HepG2 (cell line): ENCODE data around the gene IRX4. TPM values are rescaled to one million over a fixed set of nuclear protein-coding genes. Genes with fewer than 3 reads are reported as not detected.
A peak's percentile ranks its signal among the peaks of the same experiment; 100 is the strongest.

ENCODE experiments used
- ATAC-seq: fragments of 200-7000 bp; cut with Tn5 transposase; 3 replicates; pipeline ENCODE4 v1.9.1; 2020; ENCODE audit warnings: mild to moderate bottlenecking, moderate library complexity
- Bru-seq: library from RNA; stranded (reverse); fragments of 400-500 nt; gene quantifications from one replicate; lab custom pipeline; 2021; lab: Mats Ljungman, UMichigan
- BruChase-seq, 2 experiments: library from RNA; stranded (reverse); fragments of 400-500 nt; gene quantifications; one replicate each; lab custom pipeline; 2021; lab: Mats Ljungman, UMichigan
- BruUV-seq: library from RNA; stranded (reverse); fragments of 400-500 nt; replicated peaks from 2 replicates; lab custom pipeline; 2021; lab: Mats Ljungman, UMichigan
- CTCF ChIA-PET: fragments of 300-600 bp; formaldehyde crosslinking; extraction: SDS; loops from one replicate; lab custom pipeline; 2021; ENCODE audit warnings: low total read pairs, inconsistent platforms, low intra/inter-chr PET ratio; lab: Yijun Ruan, JAX
- POLR2A ChIA-PET: fragments of 350-600 bp; sonication (Branson Sonifier 250); formaldehyde crosslinking; loops from one replicate; lab custom pipeline; 2020; ENCODE audit warnings: antibody characterized with exemption, inconsistent platforms; lab: Yijun Ruan, JAX
- DNase-seq: peaks from one replicate; pipeline ENCODE4 v3.0.0-alpha.2; 2015; ENCODE audit warnings: low spot score
- FAIRE-seq: peaks from 3 replicates; lab custom pipeline; 2011; peaks lifted over from hg19 to GRCh38; lab: Jason Lieb, UNC
- H2AFZ ChIP-seq: one replicate; pipeline ENCODE4 v1.6.1; 2011; ENCODE audit warnings: low read length, inconsistent platforms
- H3K27ac ChIP-seq: fragments of 300-600 bp; 3 replicates; pipeline ENCODE4 v1.8.0; 2011; ENCODE audit warnings: mixed run types, mild to moderate bottlenecking, mixed read lengths, low read length, inconsistent platforms; ENCODE audit not compliant: insufficient read depth; ENCODE audit errors: extremely low read length
- H3K27me3 ChIP-seq, 2 experiments: fragments of 200-600 bp in 1 of 2; 2 replicates in 1 of 2; 3 replicates in 1 of 2; pipeline versions ENCODE4 v1.6.0 to v1.8.0; 2011; ENCODE audit warnings: low read length in 2 of 2, mild to moderate bottlenecking in 2 of 2, moderate library complexity in 2 of 2, inconsistent platforms in 1 of 2; ENCODE audit not compliant: insufficient read depth in 2 of 2, control insufficient read depth in 1 of 2
- H3K36me3 ChIP-seq, 2 experiments: fragments of 200-600 bp in 1 of 2; replicated peaks in 1 of 2; 2 replicates in 1 of 2; 3 replicates in 1 of 2; pipeline versions ENCODE4 v1.5.1 to v1.8.0; 2011; ENCODE audit warnings: low read length in 2 of 2, inconsistent platforms in 1 of 2; ENCODE audit not compliant: insufficient read depth in 2 of 2, control insufficient read depth in 1 of 2
- H3K4me1 ChIP-seq: 2 replicates; pipeline ENCODE4 v1.5.1; 2012; ENCODE audit warnings: low read length, inconsistent platforms; ENCODE audit not compliant: insufficient read depth
- H3K4me2 ChIP-seq: 2 replicates; pipeline ENCODE4 v1.6.0; 2011; ENCODE audit warnings: low read depth, low read length, inconsistent platforms
- H3K4me3 ChIP-seq, 3 experiments: fragments of 200-600 bp in 1 of 3; sonication (generic), shearing (Covaris generic) in 1 of 3; replicated peaks in 1 of 3; 2 replicates each; pipeline ENCODE4 v1.5.1; 2011 to 2016; ENCODE audit warnings: low read length in 3 of 3, inconsistent platforms in 2 of 3, low read depth in 2 of 3, mild to moderate bottlenecking in 2 of 3, control low read depth in 1 of 3, mixed read lengths in 1 of 3; ENCODE audit not compliant: insufficient read depth in 1 of 3
- H3K79me2 ChIP-seq: one replicate; pipeline ENCODE4 v1.6.1; 2011; ENCODE audit warnings: low read length, inconsistent platforms; ENCODE audit not compliant: insufficient read depth
- H3K9ac ChIP-seq: 2 replicates; pipeline ENCODE4 v1.6.0; 2011; ENCODE audit warnings: mild to moderate bottlenecking, low read depth, low read length, inconsistent platforms; ENCODE audit not compliant: insufficient read depth
- H3K9me3 ChIP-seq: 2 replicates; pipeline ENCODE4 v1.5.1; 2012; ENCODE audit warnings: mild to moderate bottlenecking, low read length
- H4K20me1 ChIP-seq: 2 replicates; pipeline ENCODE4 v1.6.0; 2011; ENCODE audit warnings: inconsistent platforms, mild to moderate bottlenecking, low read length, moderate library complexity; ENCODE audit not compliant: insufficient read depth
- CREB1 ChIP-seq, 2 experiments: fragments of 450-650 bp in 1 of 2; IDR thresholded peaks; 2 replicates each; pipeline ENCODE4 v1.6.1; 2016 to 2017; ENCODE audit warnings: control low read depth in 1 of 2, mild to moderate bottlenecking in 1 of 2, missing compliant biosample characterization in 1 of 2, missing genetic modification characterization in 1 of 2
- ZBTB42 ChIP-seq: sonication (generic); formaldehyde crosslinking; IDR thresholded peaks from 2 replicates; pipeline ENCODE4 v1.5.0; 2020; ENCODE audit warnings: mild to moderate bottlenecking, missing genetic modification reagents
- WGBS: methylation state at CpG from one replicate; pipeline ENCODE4 v1.1.6; 2017; ENCODE audit warnings: low lambda C conversion rate; 5-methylcytosine and 5-hydroxymethylcytosine counted together
- in situ Hi-C: cut with HindIII; loops from 2 replicates; pipeline ENCODE4 v1.10.0; 2017; ENCODE audit warnings: low pct_unique_long_range_greater_than_20kb; ENCODE audit not compliant: extremely low pct_ligation_motif_present
- intact Hi-C: fragments of 100-400 bp; cut with micrococcal nuclease; formaldehyde crosslinking; loops from one replicate; pipeline ENCODE4 v1.10.0; 2022; ENCODE audit not compliant: unreplicated experiment
- long read RNA-seq, 2 experiments: library from RNA in 1 of 2; library from polyadenylated mRNA in 1 of 2; stranded (forward) in 1 of 2; unstranded in 1 of 2; transcript quantifications; one replicate each; pipeline ENCODE4 v2.0.0, GENCODE V29; 2019 to 2022
- polyA minus RNA-seq, 3 experiments: library from RNA; depleted of rRNA, polyadenylated mRNA; stranded (reverse); fragments of >200 nt; gene quantifications; 2 replicates each; pipeline ENCODE4 v1.2.3, GENCODE V29; 2011; ENCODE audit warnings: low replicate concordance in 1 of 3
- polyA plus RNA-seq, 8 experiments: library from polyadenylated mRNA; depleted of rRNA in 3 of 8; stranded (reverse) in 7 of 8; unstranded in 1 of 8; fragments of >200 nt; fragmentation: Illumina TruSeq in 4 of 8; extraction: Trizol in 4 of 8; gene quantifications; 2 replicates each; pipeline versions ENCODE4 v1.2.1 to v1.2.3, GENCODE V29; 2011 to 2016; ENCODE audit warnings: low read depth in 4 of 8, missing spikeins in 1 of 8, mixed read lengths in 1 of 8; ENCODE audit not compliant: insufficient read depth in 1 of 8
- total RNA-seq, 5 experiments: library from RNA; depleted of rRNA; stranded (reverse); fragments of >200 nt; fragmentation: Illumina TruSeq; extraction: Trizol; gene quantifications; 2 replicates each; pipeline ENCODE4 v1.2.3, GENCODE V29; 2016; ENCODE audit warnings: low read depth in 1 of 5
- TF ChIP-seq, protein P1 (sequence below): sonication (generic); formaldehyde crosslinking; IDR thresholded peaks from 2 replicates; pipeline ENCODE4 v1.4.0; 2020; ENCODE audit warnings: mild to moderate bottlenecking, missing genetic modification reagents

Gene IRX4
- total RNA-seq (2016; rRNA removed; fragmentation: Illumina TruSeq; extraction: Trizol), result not detected in 2 replicates
- total RNA-seq (2016; cell fraction: cytosol; rRNA removed; fragmentation: Illumina TruSeq; extraction: Trizol; ENCODE audit: low read depth), result not detected in 2 replicates
- total RNA-seq (2016; cell fraction: insoluble cytoplasmic fraction; rRNA removed; fragmentation: Illumina TruSeq; extraction: Trizol), result not detected in 2 replicates
- not detected in 2 replicates for total RNA-seq (2016; cell fraction: membrane; rRNA removed; fragmentation: Illumina TruSeq; extraction: Trizol)
- not detected in 2 replicates for total RNA-seq (2016; cell fraction: nucleus; rRNA removed; fragmentation: Illumina TruSeq; extraction: Trizol)
- polyA plus RNA-seq (2011; rRNA removed), result not detected in 2 replicates
- not detected in 2 replicates for polyA plus RNA-seq (2011; cell fraction: cytosol; rRNA removed)
- not detected in 2 replicates for polyA plus RNA-seq (2011; cell fraction: nucleus; rRNA removed)
- polyA plus RNA-seq (2012), result not detected in 2 replicates
- not detected in 2 replicates for polyA plus RNA-seq (2016; cell fraction: cytosol; fragmentation: Illumina TruSeq; extraction: Trizol; ENCODE audit: low read depth)
- not detected in 2 replicates for polyA plus RNA-seq (2016; cell fraction: insoluble cytoplasmic fraction; fragmentation: Illumina TruSeq; extraction: Trizol; ENCODE audit: low read depth)
- polyA plus RNA-seq (2016; cell fraction: membrane; fragmentation: Illumina TruSeq; extraction: Trizol; ENCODE audit: low read depth), result not detected in 2 replicates
- polyA plus RNA-seq (2016; cell fraction: nucleus; fragmentation: Illumina TruSeq; extraction: Trizol; ENCODE audit: insufficient read depth, low read depth), result not detected in 2 replicates
- 0.09 TPM in 1 of 2 replicates, not detected in the other for polyA minus RNA-seq (2011; rRNA and poly(A)+ RNA removed; ENCODE audit: low replicate concordance)
- not detected in 2 replicates for polyA minus RNA-seq (2011; cell fraction: cytosol; rRNA and poly(A)+ RNA removed)
- polyA minus RNA-seq (2011; cell fraction: nucleus; rRNA and poly(A)+ RNA removed), result not detected in 2 replicates
- not detected for Bru-seq, nascent RNA
- not detected for BruChase-seq, experiment 1, labeled RNA remaining after a 6-hour chase
- BruChase-seq, experiment 2, labeled RNA remaining after a 2-hour chase, result not detected
- long read RNA-seq, experiment 1, result 0 reads
- long read RNA-seq, experiment 2, result 0 reads

DNA sequence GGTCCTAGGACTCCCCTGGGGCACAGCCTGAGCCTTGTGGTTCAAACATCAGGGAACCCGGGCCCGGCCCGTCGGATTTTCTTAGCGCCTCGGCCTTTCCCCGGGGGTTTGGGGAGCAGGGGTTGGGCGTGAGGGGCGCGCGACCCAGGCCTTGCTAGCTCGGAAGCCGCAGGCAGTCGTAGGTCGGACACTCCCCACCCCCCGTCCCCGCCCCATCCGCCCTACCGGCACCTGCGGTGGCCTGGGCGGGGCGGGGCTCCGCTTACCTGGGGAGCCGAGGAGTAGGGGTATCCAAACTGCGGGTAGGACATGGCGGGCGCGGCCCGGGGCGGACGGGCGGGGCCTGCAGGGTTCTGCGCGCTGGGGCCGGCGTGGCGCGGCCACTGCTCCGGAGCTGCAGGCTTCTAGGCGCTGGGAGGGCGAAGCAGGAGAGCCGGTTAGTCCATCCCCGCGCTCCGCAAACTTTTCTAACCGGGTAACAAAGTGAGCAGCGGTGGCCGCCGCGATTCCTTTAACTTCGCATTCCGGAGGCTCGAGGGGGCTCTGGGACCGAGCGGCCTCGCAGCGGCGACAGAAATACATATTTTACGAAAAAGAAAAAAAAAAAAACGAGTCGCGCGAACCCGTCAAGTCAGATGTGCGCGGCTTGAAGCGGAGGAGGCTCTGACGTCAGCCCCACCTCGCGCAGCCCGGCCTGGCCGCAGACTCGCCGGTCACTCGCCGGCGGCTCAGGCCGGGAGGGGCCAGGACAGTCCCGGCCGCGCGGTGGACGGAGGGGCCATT is at the start of gene IRX4:
TSS of gene IRX4 (minus strand) at position 589 of the 783 bp plus-strand sequence. CDS start at position 311, 278 bp downstream.
- no peak within 1 kb of the TSS for H3K9ac ChIP-seq
- CTCF ChIA-PET, result interaction anchor here (0.7 kb wide), 1 partner anchor 104 kb away, joined by 3 read pairs; no protein-coding TSS in a partner anchor
- no peak within 1 kb of the TSS for H3K27ac ChIP-seq
- H3K4me2 ChIP-seq, result no peak within 1 kb of the TSS
- H4K20me1 ChIP-seq, result no peaks in the 10 kb centered on the region
- H3K4me1 ChIP-seq, result no peaks in the 10 kb centered on the region
- H3K4me3 ChIP-seq, result no peak within 1 kb of the TSS
- H3K27me3 ChIP-seq, result peaks cover 2 to 43% of the 10 kb centered on the region in 2 experiments
- BruUV-seq, result no TSS peak
- ATAC-seq (no peak), DNase-seq (no peak), FAIRE-seq (no peak)
- no peak within 1 kb of the TSS for H2AFZ ChIP-seq
- no peak for TF ChIP-seq ZBTB42 (CRISPR knock-in tag)
- TF ChIP-seq CREB1 (IDR thresholded peaks at IDR 0.05), result peak; percentile 42; the same call in 1 of the 2 replicates
- no peak for TF ChIP-seq CREB1 (CRISPR knock-in tag; IDR thresholded peaks at IDR 0.05)
- TF ChIP-seq, protein P1, sequence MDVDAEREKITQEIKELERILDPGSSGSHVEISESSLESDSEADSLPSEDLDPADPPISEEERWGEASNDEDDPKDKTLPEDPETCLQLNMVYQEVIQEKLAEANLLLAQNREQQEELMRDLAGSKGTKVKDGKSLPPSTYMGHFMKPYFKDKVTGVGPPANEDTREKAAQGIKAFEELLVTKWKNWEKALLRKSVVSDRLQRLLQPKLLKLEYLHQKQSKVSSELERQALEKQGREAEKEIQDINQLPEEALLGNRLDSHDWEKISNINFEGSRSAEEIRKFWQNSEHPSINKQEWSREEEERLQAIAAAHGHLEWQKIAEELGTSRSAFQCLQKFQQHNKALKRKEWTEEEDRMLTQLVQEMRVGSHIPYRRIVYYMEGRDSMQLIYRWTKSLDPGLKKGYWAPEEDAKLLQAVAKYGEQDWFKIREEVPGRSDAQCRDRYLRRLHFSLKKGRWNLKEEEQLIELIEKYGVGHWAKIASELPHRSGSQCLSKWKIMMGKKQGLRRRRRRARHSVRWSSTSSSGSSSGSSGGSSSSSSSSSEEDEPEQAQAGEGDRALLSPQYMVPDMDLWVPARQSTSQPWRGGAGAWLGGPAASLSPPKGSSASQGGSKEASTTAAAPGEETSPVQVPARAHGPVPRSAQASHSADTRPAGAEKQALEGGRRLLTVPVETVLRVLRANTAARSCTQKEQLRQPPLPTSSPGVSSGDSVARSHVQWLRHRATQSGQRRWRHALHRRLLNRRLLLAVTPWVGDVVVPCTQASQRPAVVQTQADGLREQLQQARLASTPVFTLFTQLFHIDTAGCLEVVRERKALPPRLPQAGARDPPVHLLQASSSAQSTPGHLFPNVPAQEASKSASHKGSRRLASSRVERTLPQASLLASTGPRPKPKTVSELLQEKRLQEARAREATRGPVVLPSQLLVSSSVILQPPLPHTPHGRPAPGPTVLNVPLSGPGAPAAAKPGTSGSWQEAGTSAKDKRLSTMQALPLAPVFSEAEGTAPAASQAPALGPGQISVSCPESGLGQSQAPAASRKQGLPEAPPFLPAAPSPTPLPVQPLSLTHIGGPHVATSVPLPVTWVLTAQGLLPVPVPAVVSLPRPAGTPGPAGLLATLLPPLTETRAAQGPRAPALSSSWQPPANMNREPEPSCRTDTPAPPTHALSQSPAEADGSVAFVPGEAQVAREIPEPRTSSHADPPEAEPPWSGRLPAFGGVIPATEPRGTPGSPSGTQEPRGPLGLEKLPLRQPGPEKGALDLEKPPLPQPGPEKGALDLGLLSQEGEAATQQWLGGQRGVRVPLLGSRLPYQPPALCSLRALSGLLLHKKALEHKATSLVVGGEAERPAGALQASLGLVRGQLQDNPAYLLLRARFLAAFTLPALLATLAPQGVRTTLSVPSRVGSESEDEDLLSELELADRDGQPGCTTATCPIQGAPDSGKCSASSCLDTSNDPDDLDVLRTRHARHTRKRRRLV, result no peak
- H3K36me3 ChIP-seq, result no peaks in the 10 kb centered on the region
- H3K79me2 ChIP-seq, result no peaks in the 10 kb centered on the region
- POLR2A ChIA-PET, result no interaction called here
- H3K9me3 ChIP-seq, result no peaks in the 10 kb centered on the region
- intact Hi-C loops, result no loop called here
- 64% methylated on average over 47 of the region's 83 CpGs for WGBS
- in situ Hi-C loops, result no loop called here
